ENCODE results near the gene SOD3. TPM values are rescaled to one million over a fixed set of nuclear protein-coding genes. Genes with fewer than 3 reads are reported as not detected.

SOD3 gene
- total RNA-seq, 1 experiment from 2014 or later = 4.1 TPM

GRCh38 chr4:24794051-24794450, 1.3 kb upstream of the SOD3 start:
- H3K9me3 Mint-ChIP-seq = no peaks in the 10 kb centered on the region
- CTCF ChIA-PET = interaction anchor here (0.6 to 3.3 kb wide), 30 partner anchors 11 to 493 kb away, joined by 3 to 25 read pairs (median 4); partner anchors contain the start of gene DHX15
- ATAC-seq (no peak), DNase-seq (ENCODE audit: low spot score) (no peak)
- no peak overlapping the region for H3K4me3 Mint-ChIP-seq
- POLR2A ChIA-PET = no interaction called here
- no peaks in the 10 kb centered on the region for H3K36me3 Mint-ChIP-seq
- no peak overlapping the region for H3K27ac Mint-ChIP-seq
- H3K4me1 Mint-ChIP-seq = peaks cover 24% of the 10 kb centered on the region
- TF ChIP-seq, protein P1, sequence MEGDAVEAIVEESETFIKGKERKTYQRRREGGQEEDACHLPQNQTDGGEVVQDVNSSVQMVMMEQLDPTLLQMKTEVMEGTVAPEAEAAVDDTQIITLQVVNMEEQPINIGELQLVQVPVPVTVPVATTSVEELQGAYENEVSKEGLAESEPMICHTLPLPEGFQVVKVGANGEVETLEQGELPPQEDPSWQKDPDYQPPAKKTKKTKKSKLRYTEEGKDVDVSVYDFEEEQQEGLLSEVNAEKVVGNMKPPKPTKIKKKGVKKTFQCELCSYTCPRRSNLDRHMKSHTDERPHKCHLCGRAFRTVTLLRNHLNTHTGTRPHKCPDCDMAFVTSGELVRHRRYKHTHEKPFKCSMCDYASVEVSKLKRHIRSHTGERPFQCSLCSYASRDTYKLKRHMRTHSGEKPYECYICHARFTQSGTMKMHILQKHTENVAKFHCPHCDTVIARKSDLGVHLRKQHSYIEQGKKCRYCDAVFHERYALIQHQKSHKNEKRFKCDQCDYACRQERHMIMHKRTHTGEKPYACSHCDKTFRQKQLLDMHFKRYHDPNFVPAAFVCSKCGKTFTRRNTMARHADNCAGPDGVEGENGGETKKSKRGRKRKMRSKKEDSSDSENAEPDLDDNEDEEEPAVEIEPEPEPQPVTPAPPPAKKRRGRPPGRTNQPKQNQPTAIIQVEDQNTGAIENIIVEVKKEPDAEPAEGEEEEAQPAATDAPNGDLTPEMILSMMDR (IDR thresholded peaks at IDR 0.05) = no peak
- TF ChIP-seq ZNF512 (CRISPR knock-in tag; IDR thresholded peaks at IDR 0.05; ENCODE audit: borderline replicate concordance) = no peak
- no peak for TF ChIP-seq HMGXB4 (CRISPR knock-in tag; IDR thresholded peaks at IDR 0.05)
- TF ChIP-seq CBFB (CRISPR knock-in tag; IDR thresholded peaks at IDR 0.05; ENCODE audit: low read depth) = no peak
- no peak for TF ChIP-seq ZNF671 (CRISPR knock-in tag; IDR thresholded peaks at IDR 0.05)
- TF ChIP-seq ZNF423 (CRISPR knock-in tag; IDR thresholded peaks at IDR 0.05) = no peak
- TF ChIP-seq IRF2 (CRISPR knock-in tag; IDR thresholded peaks at IDR 0.05; ENCODE audit: borderline replicate concordance, low read depth) = no peak
- TF ChIP-seq TCF7 (CRISPR knock-in tag; IDR thresholded peaks at IDR 0.05; ENCODE audit: low read depth) = no peak
- no peak for TF ChIP-seq GTF2I (CRISPR knock-in tag; conservative IDR thresholded peaks at IDR 0.05)
- no peak for TF ChIP-seq CREB1 (CRISPR knock-in tag; IDR thresholded peaks at IDR 0.05)
- TF ChIP-seq ZNF263 (CRISPR knock-in tag; IDR thresholded peaks at IDR 0.05; ENCODE audit: low read depth) = no peak
- no peak for TF ChIP-seq FOXP1 (CRISPR knock-in tag; IDR thresholded peaks at IDR 0.05; ENCODE audit: borderline replicate concordance)
- peaks cover 50% of the 10 kb centered on the region for H3K27me3 Mint-ChIP-seq (ENCODE audit: low read depth)

- peaks cover 55% of the 10 kb centered on the region for H3K27me3 Mint-ChIP-seq (ENCODE audit: low read depth)
- DNase-seq (ENCODE audit: low spot score) = no peak
- no peaks in the 10 kb centered on the region for H3K36me3 Mint-ChIP-seq
- H3K27ac Mint-ChIP-seq = no peak overlapping the region
- POLR2A ChIA-PET = no interaction called here
- H3K4me3 Mint-ChIP-seq = peak overlapping the region; percentile 70
- H3K9me3 Mint-ChIP-seq = no peaks in the 10 kb centered on the region
- peaks cover 24% of the 10 kb centered on the region for H3K4me1 Mint-ChIP-seq
- no peak for ATAC-seq
- CTCF ChIA-PET = interaction anchor here (0.8 to 3.3 kb wide), 22 partner anchors 12 to 324 kb away, joined by 3 to 25 read pairs (median 4); no protein-coding TSS in a partner anchor
- TF ChIP-seq PREB (CRISPR knock-in tag; IDR thresholded peaks at IDR 0.05; ENCODE audit: borderline replicate concordance) = no peak
- no peak for TF ChIP-seq ETV6 (CRISPR knock-in tag; IDR thresholded peaks at IDR 0.05)
- TF ChIP-seq GRHL2 (CRISPR knock-in tag; IDR thresholded peaks at IDR 0.05; ENCODE audit: insufficient replicate concordance, severe bottlenecking) = no peak
- TF ChIP-seq, protein P2, sequence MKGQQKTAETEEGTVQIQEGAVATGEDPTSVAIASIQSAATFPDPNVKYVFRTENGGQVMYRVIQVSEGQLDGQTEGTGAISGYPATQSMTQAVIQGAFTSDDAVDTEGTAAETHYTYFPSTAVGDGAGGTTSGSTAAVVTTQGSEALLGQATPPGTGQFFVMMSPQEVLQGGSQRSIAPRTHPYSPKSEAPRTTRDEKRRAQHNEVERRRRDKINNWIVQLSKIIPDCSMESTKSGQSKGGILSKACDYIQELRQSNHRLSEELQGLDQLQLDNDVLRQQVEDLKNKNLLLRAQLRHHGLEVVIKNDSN (CRISPR knock-in tag; IDR thresholded peaks at IDR 0.05) = no peak
- no peak for TF ChIP-seq SMAD4 (CRISPR knock-in tag; IDR thresholded peaks at IDR 0.05)
- TF ChIP-seq ZNF512 (CRISPR knock-in tag; IDR thresholded peaks at IDR 0.05; ENCODE audit: borderline replicate concordance) = no peak
- TF ChIP-seq, protein P3, sequence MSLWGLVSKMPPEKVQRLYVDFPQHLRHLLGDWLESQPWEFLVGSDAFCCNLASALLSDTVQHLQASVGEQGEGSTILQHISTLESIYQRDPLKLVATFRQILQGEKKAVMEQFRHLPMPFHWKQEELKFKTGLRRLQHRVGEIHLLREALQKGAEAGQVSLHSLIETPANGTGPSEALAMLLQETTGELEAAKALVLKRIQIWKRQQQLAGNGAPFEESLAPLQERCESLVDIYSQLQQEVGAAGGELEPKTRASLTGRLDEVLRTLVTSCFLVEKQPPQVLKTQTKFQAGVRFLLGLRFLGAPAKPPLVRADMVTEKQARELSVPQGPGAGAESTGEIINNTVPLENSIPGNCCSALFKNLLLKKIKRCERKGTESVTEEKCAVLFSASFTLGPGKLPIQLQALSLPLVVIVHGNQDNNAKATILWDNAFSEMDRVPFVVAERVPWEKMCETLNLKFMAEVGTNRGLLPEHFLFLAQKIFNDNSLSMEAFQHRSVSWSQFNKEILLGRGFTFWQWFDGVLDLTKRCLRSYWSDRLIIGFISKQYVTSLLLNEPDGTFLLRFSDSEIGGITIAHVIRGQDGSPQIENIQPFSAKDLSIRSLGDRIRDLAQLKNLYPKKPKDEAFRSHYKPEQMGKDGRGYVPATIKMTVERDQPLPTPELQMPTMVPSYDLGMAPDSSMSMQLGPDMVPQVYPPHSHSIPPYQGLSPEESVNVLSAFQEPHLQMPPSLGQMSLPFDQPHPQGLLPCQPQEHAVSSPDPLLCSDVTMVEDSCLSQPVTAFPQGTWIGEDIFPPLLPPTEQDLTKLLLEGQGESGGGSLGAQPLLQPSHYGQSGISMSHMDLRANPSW (CRISPR knock-in tag; conservative IDR thresholded peaks at IDR 0.05; ENCODE audit: low read depth) = no peak
- TF ChIP-seq AFF4 (CRISPR knock-in tag; IDR thresholded peaks at IDR 0.05; ENCODE audit: borderline replicate concordance) = no peak
These were observed 893 bp upstream of the SOD3 start for GRCh38 chr4:24794480-24794879.
